Loucy (cell line): Measurements from ENCODE around the gene PHF5A.

Experiments used
- CTCF ChIP-seq: fragments of 200-600 bp; sonication (generic); conservative IDR thresholded peaks from 2 replicates; pipeline ENCODE4 v1.5.1; 2014; ENCODE audit warnings: mild to moderate bottlenecking, antibody characterized with exemption, low read length
- EZH2phosphoT487 ChIP-seq: fragments of 200-600 bp; IDR thresholded peaks from 2 replicates; pipeline ENCODE4 v1.6.1; 2018; ENCODE audit warnings: antibody characterized with exemption, mild to moderate bottlenecking, moderate library complexity, borderline replicate concordance

- TF ChIP-seq CTCF (no peak), EZH2phosphoT487 (no peak)
These were observed 10.5 kb upstream of the PHF5A start for GRCh38 chr22:41478891-41479521.
